IPS-NIHi7 (cell line): ENCODE data around the gene RABGGTA.

Source experiments
- DNase-seq: peaks from one replicate; pipeline ENCODE4 v3.0.0; 2012; ENCODE audit warnings: mixed read lengths; ENCODE audit errors: extremely low spot score

RABGGTA gene

DNA sequence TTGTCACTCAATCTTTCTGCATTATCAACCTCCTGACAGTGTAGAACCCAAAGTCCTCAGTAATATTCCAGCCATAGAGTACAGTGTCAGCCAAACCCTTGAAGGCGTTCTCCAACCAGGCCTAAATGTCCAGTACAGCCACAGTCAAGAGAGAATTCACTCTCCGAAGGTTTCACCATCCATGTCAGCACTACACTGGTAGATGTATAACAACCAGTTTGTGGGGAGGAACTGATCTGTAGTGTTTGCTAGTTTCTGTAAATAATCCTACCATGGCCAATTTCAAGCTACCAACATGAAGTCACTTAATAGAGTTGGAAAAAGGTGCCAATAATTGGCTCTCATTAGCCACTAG, 55.1 kb downstream of the RABGGTA start:
- no peak for DNase-seq
